HUES64 (cell line): Measurements from ENCODE around the gene ARMC9.

ENCODE experiments used
- H3K27ac ChIP-seq: 2 replicates; pipeline ENCODE4 v1.7.0; 2013; ENCODE audit warnings: low read depth, low read length, inconsistent platforms
- H3K27me3 ChIP-seq: 2 replicates; pipeline ENCODE4 v1.6.1; 2013; ENCODE audit warnings: mild to moderate bottlenecking, low read length; ENCODE audit not compliant: insufficient read depth
- H3K36me3 ChIP-seq: 2 replicates; pipeline ENCODE4 v1.6.1; 2013; ENCODE audit warnings: mild to moderate bottlenecking, low read length; ENCODE audit not compliant: insufficient read depth
- H3K4me1 ChIP-seq: 2 replicates; pipeline ENCODE4 v1.6.1; 2013; ENCODE audit warnings: mild to moderate bottlenecking, low read length, moderate library complexity; ENCODE audit not compliant: insufficient read depth
- H3K4me3 ChIP-seq: 2 replicates; pipeline ENCODE4 v1.5.1; 2013; ENCODE audit warnings: mild to moderate bottlenecking, low read length, moderate library complexity
- H3K9ac ChIP-seq: 2 replicates; pipeline ENCODE4 v1.6.1; 2013; ENCODE audit warnings: mild to moderate bottlenecking, low read depth, low read length
- H3K9me3 ChIP-seq: 2 replicates; pipeline ENCODE4 v1.6.1; 2013; ENCODE audit warnings: low read depth, low read length; ENCODE audit not compliant: insufficient read depth
- WGBS: fragments of 150-250, 120-280 bp; methylation state at CpG from one replicate; pipeline ENCODE4 v1.1.7; 2013; ENCODE audit warnings: missing lambda C conversion rate; 5-methylcytosine and 5-hydroxymethylcytosine counted together

Gene ARMC9

DNA sequence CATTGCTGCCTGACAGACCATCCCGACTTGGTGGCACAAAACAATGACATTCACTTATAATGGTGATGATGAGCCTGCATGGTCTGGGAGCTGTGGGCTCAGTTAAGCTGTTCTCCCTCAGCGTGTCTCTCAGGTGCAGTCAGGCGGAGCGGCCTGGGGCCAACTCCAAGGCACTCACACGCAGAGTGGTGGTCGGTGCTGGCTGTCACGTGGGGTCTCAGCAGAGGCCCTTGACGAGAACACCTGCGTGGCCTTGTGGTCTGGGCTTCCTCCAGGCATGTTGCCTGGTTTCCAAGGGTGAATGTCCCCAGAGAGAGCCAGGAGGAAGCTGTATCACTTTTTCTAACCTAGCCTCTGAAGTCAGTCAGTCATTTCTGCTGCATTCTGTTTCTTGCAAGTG is 29.8 kb downstream of the ARMC9 start:
- 86% methylated on average over 9 of the region's 9 CpGs for WGBS
- no peak overlapping the region for H3K27ac ChIP-seq
- no peak overlapping the region for H3K4me3 ChIP-seq
- H3K27me3 ChIP-seq = no peaks in the 10 kb centered on the region
- no peaks in the 10 kb centered on the region for H3K9me3 ChIP-seq
- H3K36me3 ChIP-seq = peaks cover 24% of the 10 kb centered on the region
- H3K9ac ChIP-seq = no peak overlapping the region
- H3K4me1 ChIP-seq = peaks cover 12% of the 10 kb centered on the region

DNA sequence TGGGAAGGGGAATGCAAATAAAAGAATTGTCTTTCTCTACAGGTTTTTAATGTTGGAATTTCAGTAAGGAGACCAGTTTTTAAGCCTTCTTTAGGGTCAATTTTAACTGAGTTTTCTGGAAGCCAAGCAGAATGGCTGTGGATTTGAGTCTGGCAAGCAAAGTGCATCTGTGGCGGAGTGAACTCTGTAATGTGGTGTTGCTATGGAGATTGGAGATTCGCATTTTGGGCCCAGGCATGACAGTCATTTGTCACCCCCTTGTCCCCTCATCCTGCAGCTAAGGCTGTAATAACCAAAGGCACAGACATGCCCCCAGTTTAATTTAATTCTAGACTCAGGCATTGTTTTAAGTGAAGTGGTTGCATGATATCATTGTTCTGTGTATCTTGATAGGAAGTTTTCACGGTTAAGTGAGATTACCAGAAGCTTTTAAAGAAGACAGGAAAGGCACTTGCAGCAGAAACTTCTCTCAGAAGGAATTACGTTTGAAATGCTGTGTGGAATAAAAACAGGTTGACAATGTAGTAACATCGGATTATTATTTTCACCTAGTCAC is 30.6 kb downstream of the ARMC9 start:
- H3K9ac ChIP-seq = no peak overlapping the region

GRCh38 chr2:231235217-231235616 is 36.8 kb downstream of the ARMC9 start:
- Histone ChIP-seq H3K36me3 (peaks cover 40% of the 10 kb centered on the region), H3K9me3 (no peaks in the 10 kb centered on the region), H3K27me3 (no peaks in the 10 kb centered on the region), H3K4me1 (no peaks in the 10 kb centered on the region), H3K9ac (no peak overlapping the region), H3K27ac (no peak overlapping the region), H3K4me3 (no peak overlapping the region)
- WGBS = 94% methylated on average over 5 of the region's 5 CpGs

More for the DNA sequence above, 30.6 kb downstream of the ARMC9 start:
- H3K27me3 ChIP-seq = no peaks in the 10 kb centered on the region
- 82% methylated on average over 4 of the region's 5 CpGs for WGBS
- H3K9me3 ChIP-seq = no peaks in the 10 kb centered on the region
- no peak overlapping the region for H3K4me3 ChIP-seq
- peaks cover 12% of the 10 kb centered on the region for H3K4me1 ChIP-seq
- no peak overlapping the region for H3K27ac ChIP-seq
- peaks cover 18% of the 10 kb centered on the region for H3K36me3 ChIP-seq

- no peak overlapping the region for H3K9ac ChIP-seq
- no peaks in the 10 kb centered on the region for H3K4me1 ChIP-seq
- H3K27me3 ChIP-seq = no peaks in the 10 kb centered on the region
- WGBS = 89% methylated on average over 3 of the region's 3 CpGs
- H3K27ac ChIP-seq = no peak overlapping the region
- H3K9me3 ChIP-seq = no peaks in the 10 kb centered on the region
- peaks cover 60% of the 10 kb centered on the region for H3K36me3 ChIP-seq
- no peak overlapping the region for H3K4me3 ChIP-seq
These were observed 40.3 kb downstream of the ARMC9 start for GRCh38 chr2:231238689-231239088.

- Histone ChIP-seq H3K9me3 (no peaks in the 10 kb centered on the region), H3K27ac (no peak overlapping the region), H3K36me3 (peaks cover 60% of the 10 kb centered on the region), H3K27me3 (no peaks in the 10 kb centered on the region), H3K9ac (no peak overlapping the region), H3K4me1 (no peaks in the 10 kb centered on the region), H3K4me3 (no peak overlapping the region)
- WGBS = 95% methylated on average over 9 of the region's 10 CpGs
These were observed 41.3 kb downstream of the ARMC9 start for GRCh38 chr2:231239751-231240150.

DNA sequence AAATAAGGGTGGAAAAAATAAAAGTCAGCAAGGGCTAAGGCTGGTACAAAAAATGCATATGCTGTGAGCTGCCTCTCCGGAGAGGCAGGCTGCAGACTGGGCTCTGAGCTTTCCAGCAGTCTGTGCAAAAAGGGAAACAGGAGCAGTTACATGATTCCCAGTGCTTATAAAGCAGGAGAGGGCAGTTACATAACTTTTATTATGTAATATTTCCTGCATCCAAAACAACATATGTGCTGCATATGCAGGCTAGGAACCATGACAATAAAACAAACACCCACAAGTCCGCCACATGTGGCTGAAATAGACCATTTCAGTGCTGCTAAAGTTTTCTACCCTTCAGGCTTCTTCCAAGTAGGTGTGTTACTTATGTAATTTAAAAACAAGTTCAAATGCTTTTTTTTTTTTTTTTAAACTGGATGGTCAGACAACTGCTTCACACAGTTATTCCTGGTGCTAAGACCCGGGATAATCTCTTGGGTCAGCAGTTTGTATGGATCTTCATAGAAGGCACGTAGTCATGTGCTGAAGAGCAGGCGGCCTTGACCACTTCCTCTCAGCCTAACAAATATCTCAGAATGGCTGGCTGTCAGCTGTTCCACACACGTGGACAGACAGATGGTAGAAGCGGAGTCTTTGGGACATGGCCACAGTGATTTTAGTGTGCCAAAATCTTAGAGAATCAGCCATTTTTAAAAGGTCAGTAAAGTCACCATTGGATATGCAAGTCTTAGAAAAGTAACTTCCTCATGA is 43.5 kb downstream of the ARMC9 start:
- H3K27ac ChIP-seq = no peak overlapping the region
- no peaks in the 10 kb centered on the region for H3K27me3 ChIP-seq
- no peaks in the 10 kb centered on the region for H3K9me3 ChIP-seq
- no peak overlapping the region for H3K4me3 ChIP-seq
- 92% methylated on average over 7 of the region's 7 CpGs for WGBS
- peaks cover 48% of the 10 kb centered on the region for H3K36me3 ChIP-seq
- H3K4me1 ChIP-seq = no peaks in the 10 kb centered on the region
- no peak overlapping the region for H3K9ac ChIP-seq

DNA sequence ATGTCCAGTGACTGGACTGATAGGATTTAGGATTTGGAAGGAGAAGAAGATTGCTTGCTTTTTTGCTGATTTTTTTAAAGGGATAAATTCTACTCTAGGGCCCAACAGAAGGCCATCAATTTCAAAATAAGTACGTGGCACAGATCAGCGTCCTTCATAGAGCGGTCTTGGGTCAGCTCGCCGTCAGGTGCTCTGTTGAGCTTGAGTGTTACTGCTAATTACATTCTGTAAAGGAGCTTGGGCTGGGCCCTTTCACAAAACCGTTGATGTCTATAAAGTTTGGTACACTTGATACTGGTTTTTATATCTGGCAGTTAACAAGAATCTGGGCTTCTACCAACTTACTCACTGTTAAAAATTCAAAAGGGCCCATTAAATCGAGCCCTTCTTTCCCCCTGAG is 45.4 kb downstream of the ARMC9 start:
- Histone ChIP-seq H3K9me3 (no peaks in the 10 kb centered on the region), H3K36me3 (peaks cover 37% of the 10 kb centered on the region), H3K27ac (no peak overlapping the region), H3K9ac (no peak overlapping the region), H3K4me3 (no peak overlapping the region), H3K27me3 (no peaks in the 10 kb centered on the region), H3K4me1 (no peaks in the 10 kb centered on the region)
- WGBS = 97% methylated on average over 7 of the region's 7 CpGs

- Histone ChIP-seq H3K36me3 (peaks cover 31% of the 10 kb centered on the region), H3K4me1 (no peaks in the 10 kb centered on the region), H3K27me3 (no peaks in the 10 kb centered on the region), H3K27ac (no peak overlapping the region), H3K9ac (no peak overlapping the region), H3K4me3 (no peak overlapping the region), H3K9me3 (no peaks in the 10 kb centered on the region)
- 92% methylated on average over 14 of the region's 15 CpGs for WGBS
These were observed 46.2 kb downstream of the ARMC9 start for GRCh38 chr2:231244382-231245248.

DNA sequence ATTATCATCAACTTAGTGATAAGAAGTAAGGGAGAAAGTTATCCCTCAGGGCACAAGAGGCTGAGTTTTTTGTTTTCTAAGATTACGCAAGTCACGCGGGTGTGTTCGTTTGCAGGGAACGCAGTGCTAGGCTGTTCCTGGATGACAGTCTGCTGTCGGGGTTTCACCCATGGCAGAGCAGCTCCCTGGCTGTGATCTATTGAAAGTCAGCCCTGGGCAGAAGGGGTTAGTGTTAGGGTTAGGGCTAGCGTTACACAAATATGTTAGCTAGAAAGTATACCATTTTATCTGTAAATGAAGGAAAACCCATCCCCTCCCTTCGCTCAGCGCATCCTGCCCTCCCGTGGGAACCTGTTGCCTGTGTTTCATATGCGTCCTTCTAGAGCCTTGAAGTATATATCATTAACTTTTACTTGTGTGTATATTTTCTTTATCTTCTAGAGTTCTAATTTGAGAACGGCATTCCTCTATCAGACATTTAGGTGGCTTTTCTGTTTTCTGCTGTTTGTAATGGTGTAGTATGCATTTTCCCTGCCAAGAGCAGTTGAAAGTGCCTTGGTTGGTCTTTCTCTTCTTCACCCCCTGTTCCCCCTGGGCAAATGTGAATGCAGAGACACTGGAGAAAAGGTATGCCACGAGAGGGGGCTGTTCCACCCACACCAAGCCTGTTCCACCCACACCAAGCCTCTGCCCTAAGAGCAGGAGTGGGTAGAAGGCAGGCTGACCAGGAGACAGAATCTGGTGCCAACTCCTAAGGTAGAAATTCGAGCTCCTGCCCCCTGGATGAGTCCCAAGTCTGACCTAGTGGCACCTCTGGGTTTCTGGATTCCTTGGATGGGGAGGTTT is 47.0 kb downstream of the ARMC9 start:
- H3K27ac ChIP-seq = no peak overlapping the region
- no peak overlapping the region for H3K9ac ChIP-seq
- H3K27me3 ChIP-seq = no peaks in the 10 kb centered on the region
- no peaks in the 10 kb centered on the region for H3K4me1 ChIP-seq
- peaks cover 23% of the 10 kb centered on the region for H3K36me3 ChIP-seq
- H3K4me3 ChIP-seq = no peak overlapping the region
- 95% methylated on average over 11 of the region's 14 CpGs for WGBS
- no peaks in the 10 kb centered on the region for H3K9me3 ChIP-seq

DNA sequence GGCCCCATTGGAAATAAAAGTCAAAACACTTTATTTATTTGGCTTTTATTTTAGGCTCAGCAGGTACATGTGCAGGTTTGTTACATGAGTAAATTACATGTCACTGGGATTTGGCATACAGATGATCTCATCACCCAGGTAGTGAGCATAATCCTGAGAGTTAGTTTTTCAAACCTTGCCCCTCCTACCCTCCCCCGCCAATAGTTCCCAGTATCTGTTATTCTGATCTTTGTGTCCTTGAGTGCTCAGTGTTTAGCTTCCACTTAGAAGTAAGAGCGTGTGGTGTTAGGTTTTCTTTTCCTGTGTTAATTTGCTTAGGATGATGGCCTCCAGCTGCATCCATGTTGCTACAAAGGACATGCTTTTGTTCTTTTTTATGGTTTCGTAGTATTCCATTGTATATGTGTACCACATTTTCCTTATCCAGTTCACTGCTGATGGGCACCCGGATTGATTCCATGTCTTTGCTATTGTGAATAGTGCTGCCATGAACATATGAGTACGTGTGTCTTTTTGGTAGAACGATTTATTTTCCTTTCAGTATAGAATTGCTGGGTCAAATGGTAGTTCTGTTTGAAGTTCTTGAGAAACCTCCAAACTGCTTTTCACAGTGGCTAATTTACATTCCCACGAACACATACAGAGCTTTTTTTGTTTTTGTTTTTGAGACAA is 47.9 kb downstream of the ARMC9 start:
- WGBS = 94% methylated on average over 7 of the region's 7 CpGs
- Histone ChIP-seq H3K9me3 (no peaks in the 10 kb centered on the region), H3K4me3 (no peak overlapping the region), H3K36me3 (peaks cover 17% of the 10 kb centered on the region), H3K9ac (no peak overlapping the region), H3K27me3 (no peaks in the 10 kb centered on the region), H3K4me1 (no peaks in the 10 kb centered on the region), H3K27ac (no peak overlapping the region)
